ENCODE measurements around the gene ATAD3C. TPM values are rescaled to one million over a fixed set of nuclear protein-coding genes. Genes with fewer than 3 reads are reported as not detected.
"Not testable (repeated sequence)": the region's sequence is repeated elsewhere in the genome, so short reads cannot be mapped to it uniquely, and the experiment has no call there.

ATAD3C gene
- polyA plus RNA-seq, 1 donor (not counting 4 experiments of a cell fraction or from before 2014, with no cell fraction given), result 0.39 TPM

- H3K9me3 ChIP-seq (ENCODE audit: control insufficient read depth, low read depth, low read length); H2AFZ ChIP-seq (ENCODE audit: control insufficient read depth, low read length); H4K20me1 ChIP-seq (ENCODE audit: control insufficient read depth, extremely low read depth, insufficient read depth, low read length); H3K9ac ChIP-seq (ENCODE audit: control insufficient read depth, extremely low read depth, insufficient read depth, low read length); DNase-seq (ENCODE audit: low read depth, low spot score); H3K9me1 ChIP-seq (ENCODE audit: control insufficient read depth, extremely low read depth, insufficient read depth, low read length); dilution Hi-C loops (cut with MboI; ENCODE audit: extremely low pct_ligation_motif_present, low sequenced_read_pairs); H3K4me3 ChIP-seq (ENCODE audit: control insufficient read depth in 2 of 3, extremely low read depth in 1 of 3, insufficient read depth in 2 of 3, low read depth in 1 of 3, low read length in 3 of 3); FAIRE-seq; H3K4me1 ChIP-seq (ENCODE audit: control insufficient read depth, extremely low read depth, insufficient read depth, low read length); H3K4me2 ChIP-seq (ENCODE audit: control insufficient read depth, extremely low read depth, insufficient read depth, low read depth, low read length); H3K27ac ChIP-seq (ENCODE audit: control insufficient read depth, insufficient read depth, low read length); H3K27me3 ChIP-seq (ENCODE audit: control insufficient read depth, extremely low read depth, insufficient read depth, low read length): not testable (repeated sequence)
- peaks cover 72% of the 10 kb centered on the region for H3K79me2 ChIP-seq (ENCODE audit: control insufficient read depth, insufficient read depth, low read length)
- peaks cover 9 to 17% of the 10 kb centered on the region in 2 experiments for H3K36me3 ChIP-seq (ENCODE audit: control insufficient read depth in 2 of 2, extremely low read depth in 1 of 2, insufficient read depth in 2 of 2, low read length in 2 of 2)
These were observed 26.5 kb downstream of the ATAD3C start for GRCh38 chr1:1476011-1476410.

GRCh38 chr1:1477206-1477605 lies 27.7 kb downstream of the ATAD3C start:
- FAIRE-seq, result no peak
- H3K9ac ChIP-seq (ENCODE audit: control insufficient read depth, extremely low read depth, insufficient read depth, low read length), result no peak overlapping the region
- dilution Hi-C loops (cut with MboI; ENCODE audit: extremely low pct_ligation_motif_present, low sequenced_read_pairs), result no loop called here
- no peaks in the 10 kb centered on the region for H3K27me3 ChIP-seq (ENCODE audit: control insufficient read depth, extremely low read depth, insufficient read depth, low read length)
- H3K27ac ChIP-seq (ENCODE audit: control insufficient read depth, insufficient read depth, low read length), result no peak overlapping the region
- H2AFZ ChIP-seq (ENCODE audit: control insufficient read depth, low read length), result no peak overlapping the region
- H3K4me1 ChIP-seq (ENCODE audit: control insufficient read depth, extremely low read depth, insufficient read depth, low read length), result peaks cover 3% of the 10 kb centered on the region
- peaks cover 9 to 17% of the 10 kb centered on the region in 2 experiments for H3K36me3 ChIP-seq (ENCODE audit: control insufficient read depth in 2 of 2, extremely low read depth in 1 of 2, insufficient read depth in 2 of 2, low read length in 2 of 2)
- DNase-seq (ENCODE audit: low read depth, low spot score), result no peak
- H3K4me3 ChIP-seq (ENCODE audit: control insufficient read depth in 2 of 3, extremely low read depth in 1 of 3, insufficient read depth in 2 of 3, low read depth in 1 of 3, low read length in 3 of 3), result no peak overlapping the region
- H3K9me3 ChIP-seq (ENCODE audit: control insufficient read depth, low read depth, low read length), result no peaks in the 10 kb centered on the region
- H3K79me2 ChIP-seq (ENCODE audit: control insufficient read depth, insufficient read depth, low read length), result peaks cover 68% of the 10 kb centered on the region
- TF ChIP-seq CTCF (optimal IDR thresholded peaks at IDR 0.05 in 1 of 3, IDR thresholded peaks at IDR 0.05 in 1 of 3, conservative IDR thresholded peaks at IDR 0.05 in 1 of 3; ENCODE audit: extremely low read depth in 1 of 3, insufficient read depth in 2 of 3, low read length in 3 of 3) (no peak), EZH2 (IDR thresholded peaks at IDR 0.05; ENCODE audit: low read length) (no peak)
- no peak overlapping the region for H3K4me2 ChIP-seq (ENCODE audit: control insufficient read depth, extremely low read depth, insufficient read depth, low read depth, low read length)
- no peaks in the 10 kb centered on the region for H3K9me1 ChIP-seq (ENCODE audit: control insufficient read depth, extremely low read depth, insufficient read depth, low read length)
- H4K20me1 ChIP-seq (ENCODE audit: control insufficient read depth, extremely low read depth, insufficient read depth, low read length), result peaks cover 5% of the 10 kb centered on the region
